GM21619 (cell line): ENCODE data around the gene TMEM178A.
"Not testable (repeated sequence)": the region's sequence is repeated elsewhere in the genome, so short reads cannot be mapped to it uniquely, and the experiment has no call there.

Experiments
- ATAC-seq: cut with Tn5 transposase; IDR thresholded peaks from one replicate; pipeline ENCODE4 v1.9.1; 2021; ENCODE audit not compliant: unreplicated experiment

The TMEM178A gene

DNA sequence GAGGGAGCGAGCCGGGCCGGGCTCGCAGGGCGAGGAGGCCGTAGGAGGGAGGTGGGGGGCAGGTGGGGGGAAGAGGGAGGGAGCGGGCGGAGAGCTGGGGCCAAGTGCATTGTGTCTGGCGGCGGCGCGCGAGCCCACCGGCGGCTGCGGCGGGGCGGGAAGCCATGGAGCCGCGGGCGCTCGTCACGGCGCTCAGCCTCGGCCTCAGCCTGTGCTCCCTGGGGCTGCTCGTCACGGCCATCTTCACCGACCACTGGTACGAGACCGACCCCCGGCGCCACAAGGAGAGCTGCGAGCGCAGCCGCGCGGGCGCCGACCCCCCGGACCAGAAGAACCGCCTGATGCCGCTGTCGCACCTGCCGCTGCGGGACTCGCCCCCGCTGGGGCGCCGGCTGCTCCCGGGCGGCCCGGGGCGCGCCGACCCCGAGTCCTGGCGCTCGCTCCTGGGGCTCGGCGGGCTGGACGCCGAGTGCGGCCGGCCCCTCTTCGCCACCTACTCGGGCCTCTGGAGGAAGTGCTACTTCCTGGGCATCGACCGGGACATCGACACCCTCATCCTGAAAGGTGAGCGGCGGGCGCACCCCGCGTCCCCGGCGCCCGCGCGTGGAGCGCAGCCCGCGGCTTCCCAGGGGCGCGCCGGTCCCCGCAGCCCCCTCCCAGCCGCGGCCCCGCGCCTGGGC is at the start of gene TMEM178A:
TSS of gene TMEM178A (plus strand) at position 107 of the 680 bp plus-strand sequence. CDS start at position 165, 58 bp downstream.
- ATAC-seq = no peak

DNA sequence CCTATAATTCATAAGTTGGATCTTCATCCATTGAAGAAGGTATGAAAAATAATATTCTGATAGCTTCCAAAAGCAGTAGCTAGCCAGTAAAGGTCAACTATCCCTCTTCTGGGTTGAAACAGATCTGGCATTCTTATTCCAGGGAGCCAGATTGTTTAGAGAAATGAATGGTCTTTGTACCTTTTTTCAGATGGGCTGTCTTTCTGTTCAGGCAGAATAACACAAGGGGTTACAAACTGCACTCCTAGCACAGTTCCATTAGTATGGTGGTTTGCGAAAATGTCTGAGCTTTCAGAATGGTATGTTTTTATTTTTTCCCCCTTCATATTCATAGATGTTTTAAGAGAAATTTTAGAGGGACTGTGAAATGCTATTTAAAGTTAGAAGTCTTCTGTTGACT is 47.5 kb upstream of the TMEM178A start:
- no peak for ATAC-seq

DNA sequence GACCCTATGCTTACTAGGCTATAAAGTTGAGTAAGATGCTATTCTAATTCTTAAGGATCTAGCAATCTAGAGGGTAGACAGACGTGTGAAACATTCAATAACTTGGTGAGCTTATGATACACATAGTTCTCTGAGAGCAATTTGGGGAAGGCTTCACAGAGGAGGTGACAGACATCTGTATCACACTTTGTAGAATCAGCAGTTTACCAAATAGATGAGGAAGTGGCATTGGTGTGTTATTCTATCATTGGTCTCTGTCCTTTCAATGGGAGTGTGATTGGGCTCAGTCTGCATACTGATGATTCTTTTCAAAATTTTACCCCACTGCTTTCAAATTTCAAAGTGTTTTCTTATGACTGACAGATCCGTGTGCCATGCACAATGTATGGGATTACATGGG is 47.0 kb upstream of the TMEM178A start:
- ATAC-seq = no peak

DNA sequence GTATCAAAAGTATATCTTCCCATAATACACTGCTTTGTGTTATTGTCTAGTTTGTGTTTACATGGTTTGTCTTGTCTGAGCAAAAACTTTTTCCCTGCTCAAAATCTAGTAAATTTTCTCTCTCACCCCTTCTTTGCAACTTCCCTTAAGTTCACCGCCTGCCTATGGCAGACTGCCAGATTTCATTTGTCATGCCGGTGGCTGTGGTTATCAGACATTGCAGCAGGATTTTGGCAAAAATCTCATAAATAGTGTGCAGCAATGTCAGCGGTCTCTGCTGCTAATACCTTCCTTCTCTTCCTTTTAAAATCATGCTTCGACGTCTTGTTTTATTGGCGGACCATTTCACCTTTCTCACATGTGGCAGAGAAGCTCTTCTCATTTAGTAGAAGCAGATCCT is 45.6 kb upstream of the TMEM178A start:
- no peak for ATAC-seq

DNA sequence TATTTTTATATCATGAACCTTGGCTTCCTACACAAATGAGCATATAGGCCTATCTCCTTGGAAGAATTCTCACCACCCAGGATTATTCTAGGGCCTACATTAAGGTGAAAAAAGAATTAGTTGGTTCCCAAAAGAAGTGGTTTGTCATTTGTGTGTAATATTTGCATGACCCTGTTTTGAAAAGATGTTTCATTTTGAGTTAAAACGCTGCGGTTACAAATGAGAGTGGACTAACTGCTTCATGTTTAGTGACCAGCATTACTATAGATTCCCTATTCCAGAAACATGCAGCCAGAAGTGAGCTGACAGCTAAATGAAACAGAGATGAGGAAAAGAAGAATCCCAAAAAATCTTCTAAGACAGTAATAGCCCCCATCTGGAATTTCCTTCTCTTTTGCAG is 44.1 kb upstream of the TMEM178A start:
- no peak for ATAC-seq

- ATAC-seq = no peak
Observed at GRCh38 chr2:39622860-39623259, 42.9 kb upstream of the TMEM178A start.

DNA sequence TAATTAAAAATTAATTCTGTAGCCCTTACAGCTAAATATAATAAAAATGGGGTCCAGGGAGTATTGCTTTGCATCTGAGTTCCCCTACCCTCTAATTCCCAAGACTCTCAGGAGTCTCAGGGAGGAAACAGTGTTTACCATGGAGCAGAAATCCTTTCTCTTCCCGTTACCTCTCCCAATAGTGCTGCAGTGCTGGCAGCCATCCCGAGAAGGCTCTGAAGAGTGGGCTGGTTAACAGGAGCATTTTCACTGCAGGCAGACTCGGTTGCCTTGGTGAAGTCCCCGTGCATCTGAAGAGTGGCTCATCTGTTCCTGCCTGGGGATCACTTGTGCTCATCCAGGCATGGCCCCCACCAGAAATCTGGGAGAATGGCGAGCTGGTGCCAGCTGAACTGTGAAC is 41.8 kb upstream of the TMEM178A start:
- ATAC-seq = no peak

DNA sequence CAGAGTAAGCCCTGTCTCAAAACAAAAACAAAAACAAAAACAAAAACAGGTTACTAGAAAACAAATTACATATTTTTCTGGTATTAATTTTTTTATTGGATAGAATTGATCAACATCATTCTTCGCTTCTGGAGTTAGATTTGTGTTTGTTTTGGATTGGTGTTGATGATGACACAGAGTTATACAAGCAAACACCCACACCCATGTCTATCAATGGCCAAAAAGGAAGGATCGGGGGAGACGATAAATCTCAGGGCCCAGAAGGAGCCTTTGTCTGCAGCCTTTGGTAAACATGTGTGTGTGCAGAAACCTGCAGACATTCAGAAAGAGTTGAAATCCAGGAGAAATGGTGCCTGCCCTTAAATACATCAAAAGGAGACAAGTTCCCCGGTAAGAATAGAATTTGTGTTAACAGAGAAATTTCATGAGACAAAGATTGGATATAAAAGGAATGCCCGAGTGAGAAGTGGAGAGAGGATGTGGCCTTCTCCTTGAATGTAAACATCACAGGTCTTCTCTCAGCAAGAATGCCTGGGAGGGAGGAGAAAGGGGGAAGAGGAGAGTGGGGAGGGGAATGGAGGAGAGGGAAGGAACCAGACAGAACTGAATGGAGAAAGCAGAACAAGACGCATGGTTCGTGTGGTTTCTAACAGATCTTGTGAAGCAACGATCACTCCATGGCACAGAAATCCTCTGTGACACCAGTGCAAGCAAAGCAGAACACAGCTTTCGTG is 40.4 kb upstream of the TMEM178A start:
- ATAC-seq = no peak

DNA sequence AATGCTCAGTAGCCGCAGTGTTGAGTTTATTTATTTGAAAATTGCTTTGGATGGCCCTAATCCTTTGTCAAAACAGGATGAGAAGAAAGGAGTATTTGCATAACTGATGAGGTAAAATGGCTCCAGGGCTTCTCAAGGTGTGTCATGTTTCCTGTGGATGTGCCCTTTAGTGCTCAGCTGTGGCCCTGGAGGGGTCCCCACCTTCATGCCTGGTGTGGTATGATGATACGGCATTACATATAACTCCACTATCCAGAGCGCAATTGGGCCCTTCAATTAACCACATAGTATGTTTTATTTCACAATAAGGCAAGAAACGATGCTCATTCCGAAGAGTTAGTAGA is 39.8 kb upstream of the TMEM178A start:
- no peak for ATAC-seq

DNA sequence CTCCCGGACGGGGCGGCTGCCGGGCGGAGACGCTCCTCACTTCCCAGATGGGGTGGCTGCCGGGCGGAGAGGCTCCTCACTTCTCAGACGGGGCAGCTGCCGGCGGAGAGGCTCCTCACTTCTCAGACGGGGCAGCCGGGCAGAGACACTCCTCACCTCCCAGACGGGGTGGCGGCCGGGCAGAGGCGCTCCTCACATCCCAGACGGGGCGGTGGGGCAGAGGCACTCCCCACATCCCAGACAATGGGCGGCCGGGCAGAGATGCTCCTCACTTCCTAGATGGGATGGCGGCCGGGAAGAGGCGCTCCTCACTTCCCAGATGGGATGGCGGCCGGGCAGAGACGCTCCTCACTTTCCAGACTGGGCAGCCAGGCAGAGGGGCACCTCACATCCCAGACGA is 37.4 kb upstream of the TMEM178A start:
- ATAC-seq = not testable (repeated sequence)

DNA sequence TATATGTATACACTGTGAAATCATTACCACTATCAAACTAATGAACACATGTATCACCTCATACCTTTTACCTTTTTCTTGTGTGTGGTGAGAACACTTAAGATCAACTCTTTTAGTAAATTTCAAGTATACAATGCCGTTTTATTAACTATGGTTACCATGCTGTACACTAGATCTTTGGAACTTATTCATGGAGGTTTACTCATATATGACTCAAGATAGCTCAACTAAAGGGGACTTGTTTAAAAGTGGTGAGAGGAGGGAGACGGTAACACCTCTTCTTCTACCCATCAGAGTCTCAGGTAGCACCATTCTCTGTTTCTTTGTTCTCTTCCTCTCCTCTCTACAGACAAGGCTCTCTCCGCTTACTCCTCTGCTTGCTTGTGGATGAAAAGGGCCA is 36.1 kb upstream of the TMEM178A start:
- ATAC-seq = no peak

GRCh38 chr2:39631256-39631655 is 34.5 kb upstream of the TMEM178A start:
- ATAC-seq = no peak

- no peak for ATAC-seq
Observed at GRCh38 chr2:39631718-39632117, 34.0 kb upstream of the TMEM178A start.

- no peak for ATAC-seq
Observed at GRCh38 chr2:39632876-39633275, 32.8 kb upstream of the TMEM178A start.

GRCh38 chr2:39636306-39636705 is 29.4 kb upstream of the TMEM178A start:
- ATAC-seq = no peak

DNA sequence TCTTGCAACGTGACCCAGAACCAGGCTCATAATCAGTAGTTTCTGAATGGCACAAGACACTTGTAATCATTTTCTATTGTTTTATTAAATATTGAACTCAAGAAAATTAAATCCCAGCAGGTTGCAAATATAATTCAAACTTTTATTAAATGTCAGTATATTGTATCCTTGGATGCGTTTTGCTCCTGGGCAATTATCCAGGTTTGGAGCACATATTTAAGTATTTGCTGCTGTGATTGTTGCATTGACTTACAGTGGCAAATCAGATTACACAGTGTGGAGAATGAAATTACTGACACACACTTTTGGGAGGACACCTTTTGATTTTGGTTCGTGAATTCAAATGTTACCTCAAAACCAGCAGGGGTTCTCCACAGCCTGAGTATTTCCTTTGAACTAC is 27.1 kb upstream of the TMEM178A start:
- ATAC-seq = no peak

- ATAC-seq = no peak
Observed at GRCh38 chr2:39640107-39640506, 25.6 kb upstream of the TMEM178A start.

- no peak for ATAC-seq
Observed at GRCh38 chr2:39640681-39641080, 25.0 kb upstream of the TMEM178A start.

DNA sequence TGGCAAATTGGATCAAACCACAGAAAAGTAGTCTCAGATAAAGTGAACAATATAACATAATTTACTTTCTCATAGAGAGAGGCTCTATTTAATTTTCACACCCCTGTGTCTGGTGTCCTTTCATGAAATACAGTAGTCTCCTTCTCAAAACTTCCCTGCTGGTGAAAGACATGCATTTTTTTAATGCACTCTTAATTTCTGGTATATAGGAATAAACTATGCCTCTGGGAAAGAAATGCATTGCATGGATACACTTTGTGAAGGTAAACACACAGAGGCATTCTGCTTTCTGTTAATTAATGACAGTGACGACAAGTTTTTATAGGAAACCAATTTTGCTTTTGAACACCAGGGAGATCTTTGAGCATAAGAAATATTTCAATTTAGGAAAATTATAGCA is 24.1 kb upstream of the TMEM178A start:
- no peak for ATAC-seq

DNA sequence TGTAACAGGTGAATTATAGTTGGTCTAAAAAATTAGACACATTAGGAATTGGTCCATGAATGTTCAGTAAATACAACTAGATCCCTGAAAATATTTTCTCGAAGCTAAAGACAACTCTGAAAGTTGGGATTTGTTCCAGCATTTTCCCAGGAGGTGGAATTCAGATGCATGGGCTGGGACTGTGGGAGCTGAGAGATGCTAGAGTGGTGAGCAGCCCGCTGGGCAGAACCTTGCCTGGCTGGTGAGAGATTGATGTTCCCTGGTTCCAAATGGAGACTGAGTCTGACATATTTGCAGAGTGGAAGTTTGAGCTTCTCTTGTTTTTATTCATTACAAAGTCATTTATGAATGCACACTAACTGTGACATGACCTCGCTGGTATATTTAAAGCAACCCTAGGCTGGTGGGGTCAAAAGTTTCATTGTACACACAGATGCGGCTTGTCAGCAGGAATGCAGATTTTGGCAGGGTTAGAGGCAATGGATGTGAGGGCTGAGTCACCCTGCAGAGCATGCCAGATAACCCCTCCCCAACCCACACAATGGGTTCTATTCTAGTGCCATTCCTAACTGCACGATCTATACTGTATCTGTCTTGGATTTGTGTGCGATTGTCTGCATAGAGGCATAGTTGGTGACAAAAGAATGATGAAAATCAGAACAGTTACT is 23.5 kb upstream of the TMEM178A start:
- ATAC-seq = no peak

DNA sequence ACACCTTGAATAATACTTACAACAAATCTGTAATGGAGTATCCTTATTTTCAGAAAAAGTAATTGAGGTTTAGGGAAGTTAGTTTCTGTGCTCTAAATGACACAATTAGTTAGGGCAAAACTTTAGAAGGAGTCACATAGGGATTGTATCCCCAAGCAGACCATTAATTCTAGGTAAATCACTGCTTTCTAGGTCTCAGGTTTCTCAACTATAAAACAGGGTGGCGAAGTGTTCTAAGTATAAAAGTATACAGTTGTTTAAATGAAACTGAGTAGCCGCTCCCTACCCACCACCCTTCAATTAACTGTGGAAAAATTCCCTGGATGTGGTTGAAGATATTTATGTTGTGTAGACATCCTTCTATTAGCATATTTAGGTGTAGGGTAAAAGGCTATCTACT is 19.9 kb upstream of the TMEM178A start:
- no peak for ATAC-seq

DNA sequence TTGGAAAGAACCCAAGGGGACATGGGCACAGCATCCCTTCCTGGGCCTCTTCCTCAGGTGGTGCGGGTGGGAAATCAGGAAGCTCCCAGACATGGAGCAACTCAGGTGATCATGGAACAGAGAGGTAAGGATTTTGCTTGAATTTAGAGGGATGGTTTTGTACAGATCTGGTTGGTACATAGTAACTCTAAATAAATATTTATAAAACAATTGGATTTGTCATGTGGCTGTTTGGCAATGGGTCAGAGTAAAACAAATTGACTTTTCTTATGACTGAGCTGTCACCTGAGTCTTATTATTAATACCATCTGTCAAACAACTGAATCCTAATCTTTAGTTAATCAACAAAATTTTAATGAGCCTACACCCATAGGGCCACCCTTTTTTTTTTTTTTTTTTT is 19.4 kb upstream of the TMEM178A start:
- ATAC-seq = no peak
